ENCODE results near the gene TRAP1.
"Not testable (repeated sequence)": the region's sequence is repeated elsewhere in the genome, so short reads cannot be mapped to it uniquely, and the experiment has no call there.

The TRAP1 gene

DNA sequence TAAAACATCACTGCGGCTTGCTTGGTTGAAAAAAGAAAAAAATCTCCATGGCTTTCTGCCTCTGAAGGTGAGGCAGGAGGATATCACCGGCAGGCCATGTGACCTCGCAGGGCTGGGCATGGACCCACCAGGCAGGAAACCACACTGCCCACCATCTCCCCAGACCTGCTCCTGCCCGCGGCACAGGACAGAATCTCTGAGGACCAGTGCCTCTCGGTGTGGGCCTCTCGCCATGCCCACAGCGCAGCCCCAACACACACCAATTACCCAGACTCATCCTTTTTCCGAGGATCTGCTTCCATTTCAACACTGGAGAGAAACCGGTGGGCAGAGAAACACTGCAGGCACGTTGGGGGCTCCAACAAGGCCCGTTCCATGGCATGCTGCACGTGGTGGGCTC lies 46.6 kb downstream of the TRAP1 start:
- DNase-seq = no peak

DNA sequence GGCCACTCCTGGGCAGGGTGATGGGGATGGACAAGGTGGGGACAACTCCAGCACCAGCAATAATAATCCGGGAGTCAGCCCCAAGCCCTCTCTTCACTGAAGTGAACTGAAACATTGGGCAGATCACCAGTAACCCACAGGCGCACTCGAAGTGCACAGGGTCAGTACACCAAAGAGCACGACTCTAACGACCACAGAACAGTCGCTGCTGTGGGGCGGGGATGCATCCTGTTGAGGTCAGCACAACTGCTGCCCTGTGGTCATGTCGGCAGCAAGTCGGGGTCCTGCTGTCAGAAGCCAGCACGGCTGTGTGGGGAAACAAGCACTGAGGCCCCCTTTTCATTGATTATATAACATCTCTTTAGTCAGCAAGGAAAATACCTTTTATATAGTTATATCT lies 48.2 kb downstream of the TRAP1 start:
- no peak for DNase-seq

DNA sequence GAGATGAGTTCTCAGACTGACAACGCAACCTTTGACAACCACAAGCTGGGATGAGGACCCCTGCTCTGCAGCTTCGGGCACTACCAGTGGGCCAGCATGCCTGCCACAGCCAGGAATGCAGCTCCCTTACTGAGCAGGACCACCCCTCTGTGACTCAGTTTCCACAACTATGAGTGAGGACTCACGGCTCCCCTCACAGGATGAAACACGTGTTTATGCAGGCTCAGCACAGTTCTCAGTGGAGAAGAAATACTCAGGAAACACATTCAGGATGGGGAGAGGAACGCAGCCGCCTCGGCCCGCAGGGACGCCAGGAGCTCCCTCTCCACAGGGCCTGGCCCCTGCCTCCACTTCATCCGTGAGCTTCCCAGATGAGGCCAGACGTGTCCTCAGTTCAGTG lies 48.7 kb downstream of the TRAP1 start:
- DNase-seq = no peak

DNA sequence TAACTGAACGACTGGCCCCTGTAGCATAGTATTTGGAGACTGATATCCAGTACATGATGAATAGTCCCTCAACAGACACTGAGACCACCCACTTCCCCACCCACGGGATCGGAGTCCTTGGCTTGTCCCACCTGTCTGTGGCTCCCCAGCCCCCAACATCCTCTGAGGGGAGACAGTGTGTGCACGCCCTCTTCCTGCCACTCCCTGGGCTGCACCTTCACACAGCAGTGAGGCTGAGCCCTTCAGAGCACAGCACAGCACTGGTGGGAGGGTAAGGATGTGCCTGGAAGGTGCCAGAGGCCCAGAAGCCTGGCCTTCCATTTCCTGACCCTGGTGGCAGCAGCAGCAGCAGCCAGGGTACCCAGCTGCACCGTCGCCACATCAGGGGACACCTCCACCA lies 51.8 kb downstream of the TRAP1 start:
- DNase-seq = no peak

DNA sequence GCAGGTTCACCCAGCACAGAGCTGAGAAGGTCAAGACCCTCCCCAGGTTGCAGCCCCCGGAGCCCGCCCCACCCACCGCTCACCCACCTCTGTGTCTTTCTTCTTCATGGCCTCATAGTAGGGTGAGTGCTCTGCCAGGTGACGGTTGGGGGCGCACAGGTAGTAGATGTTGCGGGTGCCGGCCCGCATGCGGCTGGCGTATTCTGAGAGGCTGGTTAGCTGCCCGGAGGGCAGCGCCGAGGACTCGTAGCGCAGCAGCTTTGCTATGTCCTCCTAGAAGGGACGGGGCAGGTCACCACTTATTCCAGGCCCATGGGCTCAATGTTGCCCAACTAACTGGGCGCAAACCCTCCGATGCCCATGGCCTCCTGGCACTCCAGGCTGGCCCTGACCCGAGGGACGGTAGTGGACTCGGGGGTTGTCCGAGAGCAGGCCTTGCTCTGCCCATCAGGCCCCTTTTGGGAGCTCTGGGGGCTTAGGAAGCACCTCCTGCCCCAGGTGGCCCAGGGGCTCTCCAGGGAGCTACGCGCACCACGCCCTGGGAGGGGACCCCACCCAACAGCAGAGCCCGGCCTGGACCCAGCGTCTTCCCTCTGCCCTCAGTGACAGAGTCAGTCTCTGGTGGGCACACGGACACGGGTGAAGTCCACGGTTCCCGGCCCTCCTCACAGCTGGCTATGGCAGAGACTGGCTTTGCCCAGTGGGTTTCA lies 53.0 kb downstream of the TRAP1 start:
- DNase-seq = no peak

DNA sequence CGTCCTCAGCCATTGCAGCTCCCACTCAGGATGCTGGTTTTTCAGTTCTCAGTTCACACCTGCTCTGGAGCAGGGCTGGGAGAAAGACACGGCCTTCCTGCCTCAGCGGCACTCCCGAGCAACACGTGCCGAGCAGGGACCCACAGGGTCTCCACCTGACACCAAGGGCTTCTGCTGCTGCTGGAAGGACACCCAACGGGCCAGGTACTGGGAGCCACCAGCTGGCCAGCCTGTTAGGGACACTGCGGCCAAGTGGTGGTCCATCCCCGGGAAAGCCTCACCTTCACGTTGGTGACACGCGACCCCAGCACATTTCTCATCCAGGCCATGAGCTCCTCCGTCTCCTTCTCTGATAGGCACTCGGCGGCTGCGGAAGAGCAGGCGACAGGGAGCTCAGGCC lies 54.7 kb downstream of the TRAP1 start:
- DNase-seq = no peak

DNA sequence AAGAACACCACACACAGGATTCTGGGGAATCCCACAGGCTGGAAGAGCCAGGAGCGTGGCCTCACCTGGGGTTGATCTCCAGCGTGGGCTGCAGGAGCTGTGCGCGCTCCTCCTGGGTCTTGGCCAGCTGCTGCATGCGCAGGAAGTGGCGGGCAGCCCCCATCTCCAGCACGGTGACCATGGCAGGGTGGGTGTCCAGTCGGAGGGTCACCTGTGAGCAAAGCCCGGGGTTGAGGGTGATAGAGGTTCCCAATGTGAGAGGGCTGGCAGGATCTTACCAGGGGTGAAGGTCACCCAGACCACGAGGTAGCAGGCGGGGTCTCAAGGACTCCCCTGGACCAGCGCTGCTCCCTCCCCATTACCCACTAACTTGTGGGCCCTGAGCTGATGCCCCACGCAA lies 55.4 kb downstream of the TRAP1 start:
- DNase-seq = no peak

DNA sequence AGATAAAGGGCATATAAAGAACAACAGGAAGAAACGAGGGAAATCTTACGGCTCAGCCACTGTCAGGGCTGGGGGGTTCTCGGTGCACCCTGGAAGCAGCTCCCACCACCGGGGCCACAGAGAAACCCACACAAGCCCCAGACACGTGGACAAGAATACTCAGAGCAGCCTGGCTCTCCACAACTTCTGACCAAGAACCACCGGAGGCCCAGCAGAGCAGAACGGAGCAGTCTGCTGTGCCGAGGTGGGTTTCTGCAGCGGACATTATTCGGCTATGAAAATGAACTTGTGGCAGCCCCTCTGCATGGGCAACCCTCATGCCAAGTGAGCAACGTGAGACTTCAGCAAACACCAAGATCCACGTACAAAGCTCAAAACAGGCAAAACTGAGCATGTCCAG lies 56.0 kb downstream of the TRAP1 start:
- no peak for DNase-seq

DNA sequence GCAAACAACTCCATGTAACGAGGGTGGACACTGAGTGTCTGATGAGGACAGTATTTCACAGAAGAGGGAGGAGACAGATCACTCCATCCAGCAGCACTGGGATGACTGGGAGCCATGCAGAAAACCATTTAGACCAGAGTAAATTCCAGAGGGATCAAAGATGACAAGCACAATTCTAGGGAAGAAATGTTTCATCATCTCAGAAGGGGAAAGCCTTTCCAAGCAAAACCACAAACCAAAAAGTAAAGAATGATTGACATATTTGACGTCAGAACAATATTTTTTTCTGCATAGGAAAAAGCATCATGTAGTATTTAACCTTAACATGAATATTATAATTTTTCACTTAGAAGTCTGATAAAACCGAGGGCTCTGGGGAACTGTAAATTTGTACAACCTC lies 58.1 kb downstream of the TRAP1 start:
- peak; percentile 61 for DNase-seq

DNA sequence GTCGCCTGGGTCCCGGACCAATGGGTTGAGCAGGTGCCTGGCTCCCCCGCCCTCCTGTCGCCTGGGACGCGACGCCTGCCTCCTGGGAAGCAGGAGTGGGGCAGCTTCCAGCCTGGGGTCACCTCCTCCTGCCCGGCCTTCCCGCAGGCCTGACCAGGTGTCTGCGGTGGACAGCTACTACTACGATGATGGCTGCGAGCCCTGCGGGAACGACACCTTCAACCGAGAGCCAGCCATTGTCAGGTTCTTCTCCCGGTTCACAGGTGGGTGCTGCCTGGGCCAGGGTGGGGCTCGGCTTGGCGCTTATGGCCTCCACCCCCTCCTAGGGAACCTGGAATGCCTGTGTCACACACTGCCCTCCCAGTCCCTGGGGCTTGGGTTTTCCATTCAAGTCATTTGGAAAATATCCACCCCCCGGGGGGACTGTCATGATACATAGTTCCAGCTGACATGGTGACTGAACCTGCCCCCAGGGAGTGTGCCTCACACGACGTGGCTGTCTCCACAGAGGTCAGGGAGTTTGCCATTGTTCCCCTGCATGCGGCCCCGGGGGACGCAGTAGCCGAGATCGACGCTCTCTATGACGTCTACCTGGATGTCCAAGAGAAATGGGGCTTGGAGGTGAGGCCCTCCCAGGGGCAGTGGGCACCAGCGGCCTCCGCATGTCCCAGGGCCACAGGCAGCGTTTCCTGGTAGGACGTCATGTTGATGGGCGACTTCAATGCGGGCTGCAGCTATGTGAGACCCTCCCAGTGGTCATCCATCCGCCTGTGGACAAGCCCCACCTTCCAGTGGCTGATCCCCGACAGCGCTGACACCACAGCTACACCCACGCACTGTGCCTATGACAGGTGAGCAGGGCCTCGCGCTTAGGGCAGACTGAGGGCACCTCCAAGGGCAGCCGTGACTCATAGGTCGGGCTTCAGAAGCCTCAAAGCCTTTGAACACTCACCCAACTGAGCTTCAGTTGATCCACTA lies 60.5 kb downstream of the TRAP1 start:
- no peak for DNase-seq

DNA sequence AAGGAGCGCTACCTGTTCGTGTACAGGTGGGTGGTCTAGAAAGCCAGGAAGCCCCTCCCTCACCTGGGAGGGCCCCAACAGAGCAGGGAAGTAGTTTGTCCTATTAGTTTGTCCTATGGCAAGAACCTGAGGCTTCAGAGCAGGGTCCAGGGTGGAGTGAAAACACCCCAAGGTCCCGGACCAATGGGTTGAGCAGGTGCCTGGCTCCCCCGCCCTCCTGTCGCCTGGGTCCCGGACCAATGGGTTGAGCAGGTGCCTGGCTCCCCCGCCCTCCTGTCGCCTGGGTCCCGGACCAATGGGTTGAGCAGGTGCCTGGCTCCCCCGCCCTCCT lies 61.2 kb downstream of the TRAP1 start:
- DNase-seq = not testable (repeated sequence)

DNA sequence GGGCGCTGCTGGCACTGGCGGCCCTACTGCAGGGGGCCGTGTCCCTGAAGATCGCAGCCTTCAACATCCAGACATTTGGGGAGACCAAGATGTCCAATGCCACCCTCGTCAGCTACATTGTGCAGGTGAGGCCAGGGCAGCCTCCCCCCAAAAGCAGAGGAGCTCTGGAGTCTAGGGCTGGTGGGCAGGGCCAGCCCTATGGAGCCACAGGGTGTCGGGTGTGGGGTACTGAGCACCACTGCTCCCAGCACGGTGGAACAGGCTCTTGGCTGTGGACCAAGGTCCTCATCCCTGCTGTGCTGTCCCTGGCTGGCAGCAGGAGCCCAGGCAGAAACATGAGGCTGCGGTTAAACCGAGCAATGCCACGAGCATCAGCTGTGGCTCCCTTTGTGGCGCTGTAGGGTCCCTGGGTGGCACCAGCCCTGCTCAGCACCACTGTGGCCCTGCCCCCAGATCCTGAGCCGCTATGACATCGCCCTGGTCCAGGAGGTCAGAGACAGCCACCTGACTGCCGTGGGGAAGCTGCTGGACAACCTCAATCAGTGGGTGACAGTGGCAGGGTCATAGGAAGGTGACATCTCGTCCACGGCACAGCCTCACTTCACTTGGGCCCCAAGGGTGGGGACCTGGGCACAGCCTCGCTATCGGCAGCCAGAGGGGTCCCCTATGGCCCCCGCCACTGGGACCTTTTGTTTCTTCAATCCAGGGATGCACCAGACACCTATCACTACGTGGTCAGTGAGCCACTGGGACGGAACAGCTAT lies 61.7 kb downstream of the TRAP1 start:
- DNase-seq = no peak

DNA sequence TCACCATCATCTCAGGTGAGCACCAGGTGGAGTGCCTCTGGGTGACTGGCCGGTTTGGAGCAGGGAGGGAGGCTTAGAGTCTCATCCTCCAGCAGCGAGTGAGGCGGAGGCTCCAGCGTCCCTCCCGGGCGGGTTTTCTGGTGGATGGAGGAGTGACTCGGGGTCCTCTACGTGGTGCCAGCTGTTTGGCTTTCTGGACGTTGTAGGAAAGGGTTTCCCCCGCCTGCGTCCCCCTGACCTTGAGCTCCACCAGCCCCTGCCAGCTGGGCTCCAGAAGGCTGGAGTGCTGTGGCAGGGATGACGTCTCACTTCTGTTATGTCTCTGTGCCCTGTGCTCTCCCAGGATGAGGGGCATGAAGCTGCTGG lies 62.3 kb downstream of the TRAP1 start:
- no peak for DNase-seq

DNA sequence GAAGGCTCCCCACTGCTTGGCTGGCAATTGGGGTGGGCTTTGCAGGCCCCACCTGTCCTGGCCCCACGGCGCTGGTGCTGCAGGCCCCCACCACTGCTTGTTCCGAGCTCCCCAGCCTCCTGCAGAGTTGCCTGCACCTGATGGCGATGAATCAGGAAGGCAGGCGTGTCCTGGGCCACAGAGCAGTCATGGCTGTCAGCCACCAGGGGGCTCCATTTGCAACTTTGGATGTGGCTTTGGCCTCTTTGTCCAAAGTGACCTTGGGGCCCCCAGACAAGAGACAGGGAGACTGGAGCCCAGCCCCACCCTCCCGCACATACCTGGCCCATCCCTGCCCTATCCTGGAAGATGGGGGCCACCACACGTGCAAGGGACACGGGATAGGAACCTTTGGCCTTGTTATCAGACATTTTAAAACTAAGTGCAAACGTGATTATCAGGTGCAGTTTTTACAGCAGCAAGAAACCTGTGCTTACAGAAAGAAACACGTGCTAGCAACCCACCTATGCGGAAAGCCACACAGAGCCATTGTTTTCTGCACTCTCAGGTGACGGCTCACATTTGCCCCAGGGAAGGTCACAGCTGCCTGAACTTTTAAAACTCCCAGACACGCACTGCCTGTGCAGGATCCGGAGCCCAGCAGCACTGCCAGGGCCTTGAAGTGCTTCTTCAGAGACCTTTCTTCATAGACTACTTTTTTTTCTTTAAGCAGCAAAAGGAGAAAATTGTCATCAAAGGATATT lies 62.9 kb downstream of the TRAP1 start, which contains the start of gene DNASE1:
TSS of gene DNASE1 (plus strand) at position 443 of the 743 bp plus-strand sequence. CDS start 683 bp downstream, outside the sequence.
- DNase-seq = peak; percentile 43

DNA sequence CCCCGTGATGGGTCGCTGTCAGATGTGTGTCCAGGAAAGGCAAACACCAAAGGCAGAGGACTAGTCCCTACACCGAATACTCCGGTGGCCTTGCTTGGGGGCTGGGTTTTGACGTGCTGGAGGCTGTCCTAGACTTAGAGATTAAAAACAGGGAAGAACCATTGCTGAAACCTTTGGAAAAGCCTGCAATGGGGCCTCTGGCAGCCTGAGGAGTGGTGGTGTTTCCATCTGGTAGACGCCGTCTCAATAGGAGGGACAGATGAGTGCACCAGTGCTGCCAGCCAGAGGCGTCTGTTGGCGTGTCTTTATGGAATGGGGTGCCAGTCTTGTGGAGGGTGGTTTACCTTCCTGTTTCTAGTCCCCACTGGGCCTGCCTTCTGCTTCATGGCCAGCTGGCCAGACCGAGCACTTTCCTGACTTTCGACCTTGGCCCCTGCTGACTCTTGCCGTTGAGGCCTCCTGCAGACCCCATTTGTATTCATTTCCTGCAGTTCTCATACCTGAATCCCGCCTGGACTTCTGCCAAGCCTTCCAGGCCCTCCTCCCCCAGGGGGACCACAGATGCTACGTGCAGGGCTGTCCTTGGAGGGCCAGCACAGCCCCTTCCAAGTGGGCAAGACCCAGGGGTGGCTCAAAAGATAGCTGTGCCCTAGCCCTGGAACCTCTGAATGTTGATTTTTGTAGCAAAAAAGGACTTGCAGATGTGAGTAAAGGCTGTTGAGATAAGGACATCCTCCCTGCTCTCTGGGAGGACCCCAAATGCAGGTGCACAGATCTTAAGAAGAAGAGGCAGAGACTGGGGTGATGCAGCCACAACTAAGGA lies 64.7 kb downstream of the TRAP1 start:
- no peak for DNase-seq

DNA sequence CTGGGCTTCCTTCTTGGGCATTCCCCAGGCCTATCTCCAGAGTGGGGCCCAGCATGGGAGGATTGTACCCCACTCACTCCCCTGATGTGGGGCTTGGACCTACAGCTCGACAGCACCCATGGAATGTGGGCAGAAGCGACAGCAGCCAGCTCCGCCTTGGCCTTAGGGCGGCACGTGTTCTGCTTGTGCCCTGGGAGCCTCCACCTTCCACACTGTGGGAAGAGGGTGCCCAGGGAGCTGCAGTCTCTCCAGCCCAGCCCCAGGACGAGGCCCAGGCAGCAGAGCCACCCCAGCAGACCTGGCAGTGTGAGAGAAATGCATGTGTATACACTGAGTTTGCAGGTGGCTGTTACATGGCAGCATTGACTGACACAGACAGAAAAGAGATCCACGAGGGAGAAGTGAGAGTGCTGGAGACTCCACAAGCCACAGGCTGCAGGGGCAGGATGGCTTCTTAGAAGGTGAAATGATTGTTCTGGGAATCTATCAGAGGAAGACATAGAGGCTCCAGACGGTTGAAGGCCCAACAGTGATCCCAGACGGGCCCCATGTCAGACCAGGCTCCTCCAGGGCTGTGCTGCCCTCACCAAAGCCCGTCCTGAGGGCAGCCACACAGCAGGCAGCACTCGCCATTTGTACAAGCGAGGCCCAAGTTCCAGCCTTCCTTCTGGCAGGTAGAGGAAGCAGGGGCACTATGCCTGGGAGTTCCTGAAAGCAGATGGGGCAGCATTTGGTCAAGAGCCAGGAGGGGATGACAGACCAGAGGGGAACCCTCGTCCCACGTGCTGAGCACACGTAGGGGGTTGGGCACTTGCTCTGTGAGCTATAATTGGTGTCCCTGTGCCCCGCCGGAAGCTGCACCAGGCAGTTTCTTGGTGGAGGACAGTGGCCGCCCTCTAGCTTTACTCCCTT lies 65.6 kb downstream of the TRAP1 start:
- DNase-seq = no peak

DNA sequence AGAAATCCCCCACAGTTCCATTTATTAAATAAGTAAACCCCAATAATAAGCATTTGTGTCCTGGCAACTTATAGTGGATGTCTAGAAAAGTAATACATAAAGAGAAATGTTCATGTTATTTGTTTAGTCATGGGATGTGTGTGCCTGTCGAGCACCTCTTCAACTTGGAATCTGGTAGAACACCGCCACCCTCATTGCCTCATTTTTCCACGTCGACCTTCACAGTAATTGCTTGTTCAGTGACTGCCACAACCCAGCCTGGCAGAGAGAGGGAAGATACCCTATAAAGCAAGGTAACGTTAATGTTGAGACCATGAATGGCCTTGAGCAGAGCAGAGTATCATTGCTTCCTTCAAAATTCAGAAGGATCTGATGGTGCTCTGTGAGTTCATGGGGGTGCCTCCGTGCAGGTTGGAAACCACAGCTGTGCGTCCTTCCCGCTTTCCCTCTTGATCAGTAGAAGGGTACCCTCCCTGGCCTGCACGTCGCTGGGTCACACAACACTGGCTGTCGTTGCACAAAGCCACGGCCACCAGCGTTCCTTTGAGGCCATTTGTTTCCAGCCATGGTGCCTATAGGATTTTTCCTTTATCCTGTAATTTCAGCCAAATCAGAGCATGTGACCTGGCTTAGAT lies 66.6 kb downstream of the TRAP1 start:
- DNase-seq = no peak

DNA sequence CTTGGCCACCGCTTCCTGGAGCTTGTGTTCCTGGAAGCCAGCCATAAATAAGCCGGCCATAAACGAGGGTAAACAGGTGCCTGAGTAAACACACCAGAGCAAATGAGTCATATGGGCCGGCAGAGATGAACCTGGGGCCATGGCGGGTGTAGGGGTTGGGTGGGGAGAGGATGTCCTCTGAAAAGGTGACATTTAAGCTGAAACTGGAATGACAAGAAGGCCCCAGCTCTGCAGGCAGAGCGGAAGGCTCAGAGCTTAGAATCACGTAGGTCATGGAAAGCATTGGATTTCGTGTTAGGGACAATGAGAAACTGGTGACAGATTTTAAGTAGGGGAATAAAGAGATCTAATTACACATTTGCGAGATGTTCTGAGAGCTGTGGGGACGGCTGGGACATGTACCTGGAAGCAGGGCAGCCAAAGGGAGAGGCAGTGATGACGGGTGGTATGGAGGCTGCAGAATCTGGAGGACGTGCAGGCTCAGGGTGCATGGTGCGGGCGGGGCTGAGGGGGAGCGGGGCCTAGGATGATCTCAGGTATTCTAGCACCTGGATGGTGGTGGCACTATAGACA lies 70.9 kb downstream of the TRAP1 start:
- DNase-seq = no peak

DNA sequence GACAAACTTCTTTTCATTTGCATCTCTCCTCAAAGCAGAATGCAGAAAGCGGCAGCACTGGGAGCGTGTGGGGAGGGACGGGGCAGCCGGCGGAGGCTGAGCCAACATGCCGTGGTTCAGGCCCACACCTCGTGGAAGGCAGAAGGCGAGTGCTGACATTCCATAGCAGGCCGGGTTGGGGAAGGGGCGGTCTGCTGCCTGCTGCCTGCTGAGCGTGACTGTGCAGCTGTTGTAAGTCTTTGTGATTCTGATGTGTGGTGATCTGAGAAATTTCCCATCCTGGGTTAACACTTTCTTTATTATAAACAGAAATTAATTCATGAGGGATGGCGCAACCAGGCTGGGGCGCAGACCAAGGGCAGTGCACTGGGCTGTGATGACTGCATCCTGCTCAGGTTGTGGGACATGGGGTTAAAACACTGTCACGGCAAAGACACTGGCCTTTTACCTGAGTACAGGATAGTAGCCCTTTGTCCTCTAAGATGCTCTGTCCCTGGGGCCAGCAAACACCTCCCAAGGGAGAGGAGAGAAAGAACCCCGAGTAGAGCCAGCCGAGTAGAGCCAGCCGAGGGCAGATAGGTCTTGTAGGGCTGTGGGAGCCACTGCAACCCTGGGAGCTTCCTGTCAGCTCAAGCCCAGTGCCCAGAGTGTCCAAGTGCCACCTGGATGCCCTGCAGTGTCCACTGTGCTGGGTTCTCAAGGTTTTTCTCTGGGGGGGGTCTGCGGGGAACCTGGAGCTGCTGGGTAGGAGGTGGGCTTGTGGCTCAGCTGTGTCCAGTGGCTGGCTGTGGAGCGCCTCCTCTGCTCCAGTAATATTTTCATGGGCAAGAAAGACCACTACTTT lies 71.6 kb downstream of the TRAP1 start:
- DNase-seq = peak; percentile 57

Measured in fibroblast of skin of right quadriceps (primary cell).